ENCODE results near the gene CHMP4B.

DNA sequence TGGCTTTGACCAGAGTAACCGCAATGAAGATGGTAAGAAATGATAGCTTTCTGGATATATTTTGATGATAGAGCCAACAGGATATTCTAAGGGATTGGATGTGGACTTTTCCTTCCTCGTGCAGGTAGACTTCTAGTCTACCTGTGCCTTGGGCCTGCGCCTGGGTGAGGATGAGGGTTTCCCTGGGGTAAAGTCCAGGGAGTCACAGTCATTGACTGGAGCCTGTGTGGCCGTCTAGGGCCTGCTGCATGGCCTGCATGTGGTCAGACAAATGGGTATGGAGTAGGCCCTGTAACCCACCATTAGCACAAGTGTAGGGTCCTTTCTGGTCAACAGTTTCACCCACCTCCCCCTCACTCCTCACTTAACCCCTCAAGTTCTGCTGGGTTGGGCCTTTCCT, 12.7 kb upstream of the CHMP4B start:
- no peak for TF ChIP-seq CTCF (IDR thresholded peaks at IDR 0.05; ENCODE audit: low read length)
- TF ChIP-seq EZH2 (optimal IDR thresholded peaks at IDR 0.05; ENCODE audit: low read depth, low read length), result no peak
- TF ChIP-seq EZH2phosphoT487 (IDR thresholded peaks at IDR 0.05; ENCODE audit: low read length), result no peak
